IMR-90 (cell line): ENCODE measurements around the gene FOXL3. TPM values are rescaled to one million over a fixed set of nuclear protein-coding genes. Genes with fewer than 3 reads are reported as not detected.

Source experiments
- ATAC-seq: fragments of 200-7000 bp; cut with Tn5 transposase; 2 replicates; pipeline ENCODE4 v1.9.1; 2020; ENCODE audit warnings: low read depth, mild to moderate bottlenecking, moderate library complexity
- BruUV-seq: library from RNA; stranded (reverse); fragments of 400-500 nt; replicated peaks from 2 replicates; lab custom pipeline; 2021; lab: Mats Ljungman, UMichigan
- CTCF ChIA-PET: fragments of 300-600 bp; formaldehyde crosslinking; extraction: SDS; loops from one replicate; lab custom pipeline; 2021; ENCODE audit warnings: antibody characterized with exemption; lab: Yijun Ruan, JAX
- POLR2A ChIA-PET: fragments of 300-600 bp; sonication (Branson Sonifier 250); formaldehyde crosslinking; loops from one replicate; lab custom pipeline; 2022; ENCODE audit warnings: antibody characterized with exemption; ENCODE audit not compliant: unreplicated experiment; lab: Charles Lee
- DNase-seq: peaks from one replicate; pipeline ENCODE4 v3.0.0; 2013
- H2AFZ ChIP-seq: replicated peaks from 2 replicates; pipeline ENCODE3; 2013; ENCODE audit warnings: low read length, mild to moderate bottlenecking; ENCODE audit not compliant: poor library complexity
- H2AK5ac ChIP-seq: 2 replicates; pipeline ENCODE4 v1.6.1; 2013; ENCODE audit warnings: low read depth, low read length, inconsistent platforms
- H2AK9ac ChIP-seq: replicated peaks from 2 replicates; pipeline ENCODE3; 2013; ENCODE audit warnings: mild to moderate bottlenecking, low read depth, low read length, moderate library complexity; ENCODE audit not compliant: poor library complexity
- H2BK120ac ChIP-seq: 2 replicates; pipeline ENCODE4 v1.6.1; 2013; ENCODE audit warnings: low read depth, low read length, inconsistent platforms
- H2BK15ac ChIP-seq: 3 replicates; pipeline ENCODE4 v1.6.1; 2013; ENCODE audit warnings: low read depth, low read length, inconsistent platforms
- H2BK20ac ChIP-seq: 2 replicates; pipeline ENCODE4 v1.6.1; 2013; ENCODE audit warnings: low read depth, mild to moderate bottlenecking, inconsistent platforms, low read length, moderate library complexity
- H2BK5ac ChIP-seq: 2 replicates; pipeline ENCODE4 v1.6.1; 2013; ENCODE audit warnings: mild to moderate bottlenecking, low read depth, low read length, inconsistent platforms; ENCODE audit not compliant: poor library complexity, severe bottlenecking
- H3K14ac ChIP-seq: replicated peaks from 2 replicates; pipeline ENCODE4 v1.6.1; 2013; ENCODE audit warnings: low read depth, low read length, inconsistent platforms
- H3K18ac ChIP-seq: 2 replicates; pipeline ENCODE4 v1.6.1; 2013; ENCODE audit warnings: low read depth, low read length, control low read depth
- H3K23ac ChIP-seq: 2 replicates; pipeline ENCODE4 v1.6.1; 2013; ENCODE audit warnings: low read depth, low read length, inconsistent platforms
- H3K27ac ChIP-seq: 2 replicates; pipeline ENCODE4 v1.5.1; 2013; ENCODE audit warnings: mild to moderate bottlenecking, control low read depth, low read length; ENCODE audit not compliant: insufficient read depth
- H3K27me3 ChIP-seq: 2 replicates; pipeline ENCODE4 v1.6.1; 2013; ENCODE audit warnings: low read length; ENCODE audit not compliant: control insufficient read depth, insufficient read depth
- H3K36me3 ChIP-seq: 2 replicates; pipeline ENCODE4 v1.6.1; 2013; ENCODE audit warnings: low read length, mixed read lengths; ENCODE audit not compliant: control insufficient read depth, insufficient read depth
- H3K4ac ChIP-seq: 2 replicates; pipeline ENCODE4 v1.6.1; 2013; ENCODE audit warnings: low read depth, low read length, inconsistent platforms
- H3K4me1 ChIP-seq: 2 replicates; pipeline ENCODE4 v1.6.1; 2013; ENCODE audit warnings: low read length, mixed read lengths; ENCODE audit not compliant: control insufficient read depth, insufficient read depth
- H3K4me2 ChIP-seq: 2 replicates; pipeline ENCODE4 v1.6.1; 2013; ENCODE audit warnings: low read depth, mild to moderate bottlenecking, control low read depth, low read length, moderate library complexity
- H3K4me3 ChIP-seq: 2 replicates; pipeline ENCODE4 v1.5.1; 2013; ENCODE audit warnings: low read depth, mild to moderate bottlenecking, control low read depth, low read length, moderate library complexity; ENCODE audit not compliant: insufficient read depth
- H3K56ac ChIP-seq: 2 replicates; pipeline ENCODE4 v1.6.1; 2013; ENCODE audit warnings: low read length, inconsistent platforms; ENCODE audit not compliant: insufficient read depth; ENCODE audit errors: extremely low read depth
- H3K79me1 ChIP-seq, 2 experiments: 2 replicates each; pipeline ENCODE4 v1.6.1; 2013; ENCODE audit warnings: low read length in 2 of 2, inconsistent platforms in 1 of 2, low read depth in 1 of 2
- H3K9ac ChIP-seq: 2 replicates; pipeline ENCODE4 v1.6.1; 2013; ENCODE audit warnings: low read depth, low read length, control low read depth
- H3K9me1 ChIP-seq: 2 replicates; pipeline ENCODE4 v1.6.1; 2013; ENCODE audit warnings: low read length, inconsistent platforms; ENCODE audit not compliant: insufficient read depth
- H3K9me3 ChIP-seq: 2 replicates; pipeline ENCODE4 v1.6.1; 2013; ENCODE audit warnings: low read length; ENCODE audit not compliant: control insufficient read depth, insufficient read depth
- H4K20me1 ChIP-seq: 2 replicates; pipeline ENCODE4 v1.6.1; 2013; ENCODE audit warnings: low read length, inconsistent platforms; ENCODE audit not compliant: insufficient read depth
- H4K5ac ChIP-seq: 2 replicates; pipeline ENCODE4 v1.6.1; 2013; ENCODE audit warnings: mild to moderate bottlenecking, low read depth, low read length, control low read depth
- H4K8ac ChIP-seq, 2 experiments: 2 replicates each; pipeline ENCODE4 v1.6.1; 2013; ENCODE audit warnings: low read depth in 2 of 2, low read length in 2 of 2, control low read depth in 1 of 2, inconsistent platforms in 1 of 2
- H4K91ac ChIP-seq: 2 replicates; pipeline ENCODE4 v1.6.1; 2013; ENCODE audit warnings: low read depth, low read length, inconsistent platforms; ENCODE audit not compliant: insufficient read depth
- BHLHE40 ChIP-seq: fragments of 150-350 bp; IDR thresholded peaks from 2 replicates; pipeline ENCODE4 v1.6.1; 2016; ENCODE audit warnings: mild to moderate bottlenecking, low read depth, low read length
- CHD1 ChIP-seq: IDR thresholded peaks from 2 replicates; pipeline ENCODE4 v1.6.1; 2012; ENCODE audit warnings: low read depth, low read length, improper control_type of control experiment
- FOS ChIP-seq: fragments of 150-350 bp; IDR thresholded peaks from 2 replicates; pipeline ENCODE4 v1.6.1; 2016; ENCODE audit warnings: low read depth, low read length
- MXI1 ChIP-seq: IDR thresholded peaks from 2 replicates; pipeline ENCODE4 v1.6.1; 2012; ENCODE audit warnings: low read depth, mild to moderate bottlenecking, low read length, moderate library complexity, borderline replicate concordance
- POLR2A ChIP-seq: IDR thresholded peaks from 2 replicates; pipeline ENCODE4 v1.6.1; 2012; ENCODE audit warnings: mild to moderate bottlenecking, low read depth, low read length
- RCOR1 ChIP-seq: IDR thresholded peaks from 2 replicates; pipeline ENCODE4 v1.6.1; 2012; ENCODE audit warnings: mild to moderate bottlenecking, low read length, improper control_type of control experiment; ENCODE audit not compliant: insufficient replicate concordance
- RFX5 ChIP-seq: IDR thresholded peaks from 2 replicates; pipeline ENCODE4 v1.8.0; 2012; ENCODE audit warnings: low read depth, mild to moderate bottlenecking, low read length, moderate library complexity
- SMC3 ChIP-seq: fragments of 150-350 bp; IDR thresholded peaks from 2 replicates; pipeline ENCODE4 v1.6.1; 2016; ENCODE audit warnings: low read depth, mild to moderate bottlenecking, antibody characterized with exemption, low read length, moderate library complexity
- WGBS, 2 experiments: methylation state at CpG; one replicate each; pipeline versions ENCODE4 v1.1.5 to v1.1.7; 2013; ENCODE audit warnings: missing lambda C conversion rate in 2 of 2; ENCODE audit not compliant: insufficient read length in 1 of 2; ENCODE audit errors: extremely low coverage in 2 of 2; 5-methylcytosine and 5-hydroxymethylcytosine counted together
- dilution Hi-C: fragments of 300-500 bp; cut with HindIII; formaldehyde crosslinking; loops from one replicate; pipeline ENCODE4 v1.14.3; 2018; ENCODE audit warnings: low sequenced_read_pairs; ENCODE audit not compliant: unreplicated experiment
- in situ Hi-C: fragments of 300-500 bp; cut with MboI; formaldehyde crosslinking; loops from 3 replicates; pipeline ENCODE4 v1.14.3; 2019; ENCODE audit warnings: low sequenced_read_pairs, inconsistent platforms, mixed read lengths
- intact Hi-C: fragments of 100-400 bp; cut with micrococcal nuclease; formaldehyde crosslinking; loops from 2 replicates; pipeline ENCODE4 v1.10.0; 2022
- polyA plus RNA-seq, 3 experiments: library from polyadenylated mRNA; depleted of rRNA; stranded (reverse); fragments of >200 nt; gene quantifications; 2 replicates each; pipeline ENCODE4 v1.2.3, GENCODE V29; 2012; ENCODE audit warnings: low replicate concordance in 1 of 3
- total RNA-seq: library from RNA; depleted of rRNA; stranded (reverse); fragments of >200 nt; gene quantifications from 2 replicates; pipeline ENCODE4 v1.2.3, GENCODE V29; 2012
- TF ChIP-seq, protein P1 (sequence below): conservative IDR thresholded peaks from 2 replicates; pipeline ENCODE4 v1.5.1; 2012; ENCODE audit warnings: mild to moderate bottlenecking, low read depth, low read length, improper control_type of control experiment
- TF ChIP-seq, protein P2 (sequence below): fragments of 150-350 bp; IDR thresholded peaks from 2 replicates; pipeline ENCODE4 v1.6.1; 2016; ENCODE audit warnings: low read depth, mild to moderate bottlenecking, low read length, moderate library complexity, borderline replicate concordance

The FOXL3 gene
- total and polyA plus RNA-seq, 2 of the 4 experiments (the other 2 are of a cell fraction) = not detected

DNA sequence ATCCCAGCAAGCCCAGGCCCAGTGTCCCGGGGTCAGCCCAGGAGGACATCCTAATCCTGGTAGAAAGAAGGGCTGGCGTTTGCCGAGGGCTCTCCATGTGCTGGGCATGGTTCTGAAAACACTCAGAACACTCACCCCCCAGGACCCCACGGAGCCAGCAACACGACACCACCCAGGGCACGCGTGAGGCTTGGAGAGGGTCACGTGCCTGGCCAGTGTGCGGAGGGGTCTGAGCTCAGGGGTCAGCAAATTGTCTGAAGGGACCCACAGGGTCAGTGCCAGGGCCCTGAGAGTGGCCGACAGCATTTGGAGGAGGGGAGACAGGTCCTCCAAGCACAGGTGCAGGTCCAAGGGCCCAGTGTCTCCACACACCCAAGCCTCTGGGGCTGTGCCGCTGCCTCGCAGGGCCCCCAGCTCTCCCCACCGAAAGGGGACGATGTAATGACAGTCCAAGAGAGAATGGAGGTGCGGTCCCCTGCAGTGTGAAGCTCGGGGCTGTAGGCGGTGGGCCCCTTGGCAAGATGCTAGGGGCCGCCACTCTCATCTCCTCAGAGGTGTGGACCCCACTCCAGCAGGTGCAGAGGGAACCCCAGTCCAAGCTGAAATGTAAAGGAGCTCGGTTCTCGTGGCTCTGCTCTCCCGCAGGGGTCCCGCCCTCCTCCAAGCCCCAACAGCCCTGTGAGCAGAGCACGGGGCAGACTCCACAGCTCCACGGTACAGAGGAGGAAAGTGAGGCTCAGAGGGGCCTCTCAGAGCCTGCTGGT, 7.8 kb downstream of the FOXL3 start:
- no peak overlapping the region for H4K8ac ChIP-seq
- H3K56ac ChIP-seq = no peak overlapping the region
- H3K36me3 ChIP-seq = no peaks in the 10 kb centered on the region
- no peak overlapping the region for H3K4me2 ChIP-seq
- no peak overlapping the region for H2BK120ac ChIP-seq
- no peak overlapping the region for H3K27ac ChIP-seq
- in situ Hi-C loops = no loop called here
- no peak overlapping the region for H4K91ac ChIP-seq
- DNase-seq (no peak), ATAC-seq (no peak)
- intact Hi-C loops = no loop called here
- BruUV-seq = no TSS peak
- TF ChIP-seq, protein P1, sequence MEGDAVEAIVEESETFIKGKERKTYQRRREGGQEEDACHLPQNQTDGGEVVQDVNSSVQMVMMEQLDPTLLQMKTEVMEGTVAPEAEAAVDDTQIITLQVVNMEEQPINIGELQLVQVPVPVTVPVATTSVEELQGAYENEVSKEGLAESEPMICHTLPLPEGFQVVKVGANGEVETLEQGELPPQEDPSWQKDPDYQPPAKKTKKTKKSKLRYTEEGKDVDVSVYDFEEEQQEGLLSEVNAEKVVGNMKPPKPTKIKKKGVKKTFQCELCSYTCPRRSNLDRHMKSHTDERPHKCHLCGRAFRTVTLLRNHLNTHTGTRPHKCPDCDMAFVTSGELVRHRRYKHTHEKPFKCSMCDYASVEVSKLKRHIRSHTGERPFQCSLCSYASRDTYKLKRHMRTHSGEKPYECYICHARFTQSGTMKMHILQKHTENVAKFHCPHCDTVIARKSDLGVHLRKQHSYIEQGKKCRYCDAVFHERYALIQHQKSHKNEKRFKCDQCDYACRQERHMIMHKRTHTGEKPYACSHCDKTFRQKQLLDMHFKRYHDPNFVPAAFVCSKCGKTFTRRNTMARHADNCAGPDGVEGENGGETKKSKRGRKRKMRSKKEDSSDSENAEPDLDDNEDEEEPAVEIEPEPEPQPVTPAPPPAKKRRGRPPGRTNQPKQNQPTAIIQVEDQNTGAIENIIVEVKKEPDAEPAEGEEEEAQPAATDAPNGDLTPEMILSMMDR = no peak
- TF ChIP-seq POLR2A (no peak), RCOR1 (no peak), BHLHE40 (no peak), FOS (no peak), MXI1 (no peak), SMC3 (no peak), CHD1 (no peak), RFX5 (no peak)
- TF ChIP-seq, protein P2, sequence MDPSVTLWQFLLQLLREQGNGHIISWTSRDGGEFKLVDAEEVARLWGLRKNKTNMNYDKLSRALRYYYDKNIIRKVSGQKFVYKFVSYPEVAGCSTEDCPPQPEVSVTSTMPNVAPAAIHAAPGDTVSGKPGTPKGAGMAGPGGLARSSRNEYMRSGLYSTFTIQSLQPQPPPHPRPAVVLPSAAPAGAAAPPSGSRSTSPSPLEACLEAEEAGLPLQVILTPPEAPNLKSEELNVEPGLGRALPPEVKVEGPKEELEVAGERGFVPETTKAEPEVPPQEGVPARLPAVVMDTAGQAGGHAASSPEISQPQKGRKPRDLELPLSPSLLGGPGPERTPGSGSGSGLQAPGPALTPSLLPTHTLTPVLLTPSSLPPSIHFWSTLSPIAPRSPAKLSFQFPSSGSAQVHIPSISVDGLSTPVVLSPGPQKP = no peak
- H3K4ac ChIP-seq = no peak overlapping the region
- no peak overlapping the region for H2AK5ac ChIP-seq
- dilution Hi-C loops = no loop called here
- H3K79me1 ChIP-seq = no peaks in the 10 kb centered on the region
- ChIA-PET POLR2A (no interaction called here), CTCF (no interaction called here)
- no peaks in the 10 kb centered on the region for H3K9me1 ChIP-seq
- no peak overlapping the region for H2BK5ac ChIP-seq
- no peak overlapping the region for H3K18ac ChIP-seq
- no peak overlapping the region for H2AFZ ChIP-seq
- no peak overlapping the region for H3K14ac ChIP-seq
- H3K9ac ChIP-seq = no peak overlapping the region
- H2BK20ac ChIP-seq = no peak overlapping the region
- H4K20me1 ChIP-seq = no peaks in the 10 kb centered on the region
- no peak overlapping the region for H2BK15ac ChIP-seq
- H3K23ac ChIP-seq = no peak overlapping the region
- H3K4me3 ChIP-seq = no peak overlapping the region
- 76% methylated on average over 5 of the region's 24 CpGs; no CpG with 5 or more reads in 1 of the 2 experiments for WGBS, 2 experiments
- no peaks in the 10 kb centered on the region for H3K9me3 ChIP-seq
- no peaks in the 10 kb centered on the region for H3K4me1 ChIP-seq
- H4K5ac ChIP-seq = no peak overlapping the region
- H2AK9ac ChIP-seq = no peak overlapping the region
- peaks cover 46% of the 10 kb centered on the region for H3K27me3 ChIP-seq
